Calu3 (cell line): ENCODE measurements around the gene HGFAC. TPM values are rescaled to one million over a fixed set of nuclear protein-coding genes. Genes with fewer than 3 reads are reported as not detected.

Experiments
- BruUV-seq: library from RNA; stranded (reverse); fragments of 400-500 nt; replicated peaks from 2 replicates; lab custom pipeline; 2021; lab: Mats Ljungman, UMichigan
- CTCF ChIA-PET: fragments of 300-600 bp; sonication (Branson Sonifier 250); formaldehyde crosslinking; loops from one replicate; lab custom pipeline; 2022; ENCODE audit warnings: antibody characterized with exemption; lab: Charles Lee
- DNase-seq: peaks from one replicate; pipeline ENCODE4 v3.0.0; 2022
- H3K27ac Mint-ChIP-seq: one replicate; pipeline ENCODE4 v1.8.0; 2022; ENCODE audit warnings: mixed read lengths; ENCODE audit not compliant: unreplicated experiment
- H3K27me3 Mint-ChIP-seq: one replicate; pipeline ENCODE4 v1.8.0; 2022; ENCODE audit warnings: mixed read lengths; ENCODE audit not compliant: unreplicated experiment
- H3K36me3 Mint-ChIP-seq: one replicate; pipeline ENCODE4 v1.8.0; 2022; ENCODE audit warnings: mild to moderate bottlenecking, moderate library complexity, mixed read lengths; ENCODE audit not compliant: insufficient read depth, unreplicated experiment
- H3K4me1 Mint-ChIP-seq: one replicate; pipeline ENCODE4 v1.8.0; 2022; ENCODE audit warnings: mild to moderate bottlenecking, low read depth, mixed read lengths; ENCODE audit not compliant: unreplicated experiment
- H3K4me3 Mint-ChIP-seq: one replicate; pipeline ENCODE4 v1.8.0; 2022; ENCODE audit warnings: mild to moderate bottlenecking, low read depth, moderate library complexity, mixed read lengths; ENCODE audit not compliant: unreplicated experiment
- H3K9me3 Mint-ChIP-seq: one replicate; pipeline ENCODE4 v1.8.0; 2022; ENCODE audit warnings: low read depth, mixed read lengths; ENCODE audit not compliant: unreplicated experiment
- intact Hi-C: fragments of 100-400 bp; cut with micrococcal nuclease; formaldehyde crosslinking; loops from one replicate; pipeline ENCODE4 v1.10.0; 2022; ENCODE audit not compliant: unreplicated experiment
- total RNA-seq: library from RNA; stranded (reverse); gene quantifications from 2 replicates; pipeline ENCODE4 v1.2.3, GENCODE V29; 2022
- TF ChIP-seq, protein P1 (sequence below): fragments of 200-600 bp; IDR thresholded peaks from one replicate; pipeline ENCODE4 v1.8.0; 2022; ENCODE audit warnings: antibody characterized with exemption; ENCODE audit not compliant: unreplicated experiment

The HGFAC gene
- total RNA-seq, 1 experiment from 2014 or later = not detected

DNA sequence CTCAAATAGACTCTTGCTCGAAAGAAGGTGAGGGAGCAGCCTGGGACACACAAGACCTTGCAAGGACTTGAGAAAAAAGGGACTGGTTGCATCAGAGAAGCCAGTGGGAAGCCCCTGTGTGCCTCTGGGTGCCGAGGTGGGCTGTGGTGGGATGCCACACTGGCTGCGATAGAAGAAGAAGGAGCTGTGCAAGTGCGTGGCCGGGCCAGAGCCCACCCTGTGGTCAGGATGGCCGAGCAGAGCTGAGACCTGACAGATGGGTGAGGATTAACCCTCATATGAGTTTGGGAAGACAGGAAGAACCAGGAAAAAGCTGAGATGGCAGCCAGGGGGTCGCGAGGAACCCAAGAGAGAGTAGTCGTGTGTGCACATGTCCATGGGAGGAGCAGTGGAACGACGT is 44.6 kb upstream of the HGFAC start:
- no TSS peak for BruUV-seq
- H3K36me3 Mint-ChIP-seq = peaks cover 4% of the 10 kb centered on the region
- no peaks in the 10 kb centered on the region for H3K4me1 Mint-ChIP-seq
- no peak overlapping the region for H3K27ac Mint-ChIP-seq
- TF ChIP-seq, protein P1, sequence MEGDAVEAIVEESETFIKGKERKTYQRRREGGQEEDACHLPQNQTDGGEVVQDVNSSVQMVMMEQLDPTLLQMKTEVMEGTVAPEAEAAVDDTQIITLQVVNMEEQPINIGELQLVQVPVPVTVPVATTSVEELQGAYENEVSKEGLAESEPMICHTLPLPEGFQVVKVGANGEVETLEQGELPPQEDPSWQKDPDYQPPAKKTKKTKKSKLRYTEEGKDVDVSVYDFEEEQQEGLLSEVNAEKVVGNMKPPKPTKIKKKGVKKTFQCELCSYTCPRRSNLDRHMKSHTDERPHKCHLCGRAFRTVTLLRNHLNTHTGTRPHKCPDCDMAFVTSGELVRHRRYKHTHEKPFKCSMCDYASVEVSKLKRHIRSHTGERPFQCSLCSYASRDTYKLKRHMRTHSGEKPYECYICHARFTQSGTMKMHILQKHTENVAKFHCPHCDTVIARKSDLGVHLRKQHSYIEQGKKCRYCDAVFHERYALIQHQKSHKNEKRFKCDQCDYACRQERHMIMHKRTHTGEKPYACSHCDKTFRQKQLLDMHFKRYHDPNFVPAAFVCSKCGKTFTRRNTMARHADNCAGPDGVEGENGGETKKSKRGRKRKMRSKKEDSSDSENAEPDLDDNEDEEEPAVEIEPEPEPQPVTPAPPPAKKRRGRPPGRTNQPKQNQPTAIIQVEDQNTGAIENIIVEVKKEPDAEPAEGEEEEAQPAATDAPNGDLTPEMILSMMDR = no peak
- H3K9me3 Mint-ChIP-seq = no peaks in the 10 kb centered on the region
- CTCF ChIA-PET = no interaction called here
- intact Hi-C loops = no loop called here
- no peaks in the 10 kb centered on the region for H3K27me3 Mint-ChIP-seq
- no peak overlapping the region for H3K4me3 Mint-ChIP-seq
- no peak for DNase-seq

DNA sequence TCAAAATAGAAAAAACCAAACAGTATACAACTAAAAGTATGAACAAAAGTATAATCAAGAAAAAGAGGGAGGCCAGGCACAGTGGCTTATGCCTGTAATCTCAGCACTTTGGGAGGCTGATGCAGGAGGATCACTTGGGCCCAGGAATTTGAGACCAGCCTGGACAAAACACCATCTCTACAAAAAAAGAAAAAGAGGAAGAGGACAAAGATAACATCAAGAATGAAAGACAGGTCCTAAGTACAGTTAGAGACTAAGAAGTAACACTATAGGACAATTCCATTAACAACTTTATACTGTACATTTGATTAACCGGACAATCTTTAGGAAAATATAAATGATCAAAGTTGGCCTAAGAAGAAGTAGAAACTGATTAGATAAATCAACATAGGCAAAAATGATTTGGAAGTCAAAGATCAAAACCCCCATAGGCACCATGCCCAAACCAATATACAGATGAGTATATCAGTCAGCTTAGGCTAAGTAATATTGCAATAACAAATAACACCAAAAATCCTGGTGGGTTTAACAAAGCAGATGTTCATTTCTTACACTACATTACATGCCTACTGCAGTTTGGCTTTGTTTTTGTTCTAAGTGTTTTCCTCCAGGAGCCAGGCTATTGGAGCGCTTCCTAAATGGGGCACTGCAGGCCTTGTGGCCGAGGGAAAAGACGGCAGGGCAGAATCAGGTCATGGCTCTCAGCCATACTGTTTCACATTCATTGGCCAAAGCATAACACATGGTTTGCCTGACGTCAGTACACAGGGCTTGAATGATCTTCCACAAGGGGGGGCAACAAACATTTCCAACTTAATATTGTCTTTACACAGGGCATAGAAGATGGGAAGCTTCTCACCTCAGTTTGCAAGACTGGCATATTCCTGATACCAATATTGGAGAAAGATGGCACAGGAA is 42.2 kb upstream of the HGFAC start:
- H3K4me1 Mint-ChIP-seq = no peaks in the 10 kb centered on the region
- no peaks in the 10 kb centered on the region for H3K27me3 Mint-ChIP-seq
- H3K27ac Mint-ChIP-seq = no peak overlapping the region
- no TSS peak for BruUV-seq
- no peak overlapping the region for H3K4me3 Mint-ChIP-seq
- DNase-seq = no peak
- H3K9me3 Mint-ChIP-seq = peaks cover 3% of the 10 kb centered on the region
- CTCF ChIA-PET = interaction anchor here (0.7 kb wide), 1 partner anchor 74 kb away, joined by 3 read pairs; no protein-coding TSS in a partner anchor
- H3K36me3 Mint-ChIP-seq = peaks cover 4% of the 10 kb centered on the region
- intact Hi-C loops = no loop called here
- TF ChIP-seq, protein P1 = no peak

DNA sequence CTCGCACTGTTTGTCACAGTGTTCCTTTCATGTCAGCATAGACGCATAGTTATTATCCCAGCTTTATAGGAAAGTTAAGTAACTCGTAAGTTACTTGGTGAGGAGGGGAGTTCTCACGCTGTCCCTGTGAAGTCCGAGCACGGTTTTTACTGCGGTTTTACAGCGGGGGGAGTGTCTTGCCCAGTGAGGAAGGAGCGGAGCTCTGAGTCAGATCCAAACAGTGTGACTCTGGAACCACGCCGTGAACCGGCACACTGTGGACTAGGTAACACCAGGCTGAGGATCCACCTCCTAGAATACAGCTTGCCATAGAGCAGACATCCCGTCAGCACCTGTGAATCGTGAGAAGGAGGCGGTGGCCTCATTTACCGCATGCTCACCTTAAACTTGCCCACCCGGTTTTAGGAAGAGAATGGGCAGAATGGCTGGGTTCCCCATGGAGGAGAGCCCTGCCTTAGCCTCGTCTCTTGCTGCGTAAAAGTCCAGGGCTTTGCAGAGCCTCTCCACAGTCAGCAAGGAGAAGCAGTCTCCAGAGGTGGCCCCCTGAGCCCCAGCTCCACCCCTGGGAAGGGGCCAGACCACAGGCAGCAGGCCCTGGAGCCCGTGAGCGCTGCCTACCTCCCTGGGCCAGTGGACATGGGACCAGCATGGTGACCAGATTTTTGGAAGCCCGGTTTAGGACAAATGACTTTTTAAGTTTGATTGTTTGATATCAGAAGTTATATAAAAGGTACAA is 40.2 kb upstream of the HGFAC start:
- intact Hi-C loops = no loop called here
- Mint-ChIP-seq H3K4me3 (no peak overlapping the region), H3K4me1 (no peaks in the 10 kb centered on the region), H3K36me3 (peaks cover 4% of the 10 kb centered on the region), H3K27me3 (no peaks in the 10 kb centered on the region), H3K9me3 (peaks cover 3% of the 10 kb centered on the region), H3K27ac (no peak overlapping the region)
- DNase-seq = no peak
- TF ChIP-seq, protein P1 = no peak
- CTCF ChIA-PET = no interaction called here
- no TSS peak for BruUV-seq

DNA sequence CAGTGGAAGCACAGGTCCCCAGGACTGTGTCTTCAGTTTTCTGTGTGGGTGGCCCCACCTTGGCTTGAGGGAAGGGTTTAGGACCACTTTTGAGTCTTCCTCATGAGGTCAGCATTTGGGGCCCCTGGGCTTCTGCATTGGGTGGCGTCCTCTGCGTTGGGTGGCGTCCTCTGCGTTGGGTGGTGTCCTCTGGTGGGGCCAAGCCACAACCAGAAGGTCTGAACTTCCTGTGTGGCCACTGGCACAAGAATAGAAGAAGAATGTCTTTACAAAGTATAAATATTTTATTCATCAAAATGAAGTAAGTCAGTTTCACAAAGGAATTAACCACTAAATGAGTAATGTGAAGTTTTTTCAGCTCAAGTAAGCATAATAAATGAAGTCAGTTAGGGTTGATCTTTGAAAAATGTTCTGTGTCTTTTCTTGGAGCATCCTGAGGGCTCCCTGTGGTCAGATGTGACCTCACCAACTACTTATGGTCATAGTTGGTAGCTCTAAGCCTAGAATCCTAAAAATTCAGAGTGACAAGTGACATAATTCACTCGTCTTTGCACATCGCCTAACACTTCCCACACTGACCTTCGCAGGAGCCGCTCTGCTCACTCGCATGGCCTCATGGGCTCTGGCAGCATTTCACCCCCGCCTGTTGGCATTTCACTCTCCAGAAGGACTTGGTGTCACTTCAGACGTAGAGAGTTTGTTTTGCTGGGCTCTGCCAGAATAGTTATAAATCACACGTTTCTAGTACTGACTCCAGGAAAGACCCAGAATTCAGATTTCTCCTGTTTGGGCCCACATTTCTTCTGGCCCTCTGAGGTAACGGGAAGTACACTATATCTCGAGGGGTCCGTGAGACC is 39.0 kb upstream of the HGFAC start:
- Mint-ChIP-seq H3K4me3 (no peak overlapping the region), H3K9me3 (peaks cover 3% of the 10 kb centered on the region), H3K27ac (no peak overlapping the region), H3K4me1 (no peaks in the 10 kb centered on the region), H3K36me3 (no peaks in the 10 kb centered on the region), H3K27me3 (no peaks in the 10 kb centered on the region)
- BruUV-seq = no TSS peak
- CTCF ChIA-PET = no interaction called here
- TF ChIP-seq, protein P1 = no peak
- DNase-seq = no peak
- intact Hi-C loops = no loop called here
